NCI-H510A treated with DMSO at 0.1 percent for 48 hours (cell line): ENCODE measurements around the gene LSP1.

Source experiments
- DNase-seq: peaks from one replicate; lab custom pipeline; 2025; lab: John Stamatoyannopoulos, UW

Gene LSP1

GRCh38 chr11:1825039-1825740 is 27.7 kb upstream of the LSP1 start:
- DNase-seq: no peak

- DNase-seq: no peak
Measured at GRCh38 chr11:1825785-1826451, 27.0 kb upstream of the LSP1 start.

- no peak for DNase-seq
Measured at GRCh38 chr11:1826552-1827094, 26.3 kb upstream of the LSP1 start.

- peak; percentile 20 for DNase-seq
Measured at GRCh38 chr11:1827095-1827813, 25.6 kb upstream of the LSP1 start.

- DNase-seq: no peak
Measured at GRCh38 chr11:1827931-1828330, 25.0 kb upstream of the LSP1 start.

- DNase-seq: no peak
Measured at GRCh38 chr11:1828542-1828941, 24.3 kb upstream of the LSP1 start.

- no peak for DNase-seq
Measured at GRCh38 chr11:1829039-1829820, 23.7 kb upstream of the LSP1 start.

- no peak for DNase-seq
Measured at GRCh38 chr11:1830004-1830321, 22.9 kb upstream of the LSP1 start.

GRCh38 chr11:1830322-1831223 is 22.3 kb upstream of the LSP1 start:
- no peak for DNase-seq

GRCh38 chr11:1831338-1832210 is 21.3 kb upstream of the LSP1 start:
- no peak for DNase-seq

GRCh38 chr11:1832211-1832919 is 20.5 kb upstream of the LSP1 start:
- no peak for DNase-seq

GRCh38 chr11:1832920-1833295 is 20.0 kb upstream of the LSP1 start:
- DNase-seq: no peak

- no peak for DNase-seq
Measured at GRCh38 chr11:1834062-1834610, 18.7 kb upstream of the LSP1 start.

GRCh38 chr11:1834779-1835670 is 17.9 kb upstream of the LSP1 start, which contains the start of gene SYT8:
Gene SYT8 (plus strand): TSS chr11:1834990. CDS start chr11:1835106, 116 bp downstream.
- no peak for DNase-seq

GRCh38 chr11:1835671-1836010 is 17.2 kb upstream of the LSP1 start:
- DNase-seq: no peak

- DNase-seq: no peak
Measured at GRCh38 chr11:1836011-1836945, 16.6 kb upstream of the LSP1 start.
